ENCODE data around the gene IGF2BP2.
"Not testable (repeated sequence)": the region's sequence is repeated elsewhere in the genome, so short reads cannot be mapped to it uniquely, and the experiment has no call there.

Gene IGF2BP2

DNA sequence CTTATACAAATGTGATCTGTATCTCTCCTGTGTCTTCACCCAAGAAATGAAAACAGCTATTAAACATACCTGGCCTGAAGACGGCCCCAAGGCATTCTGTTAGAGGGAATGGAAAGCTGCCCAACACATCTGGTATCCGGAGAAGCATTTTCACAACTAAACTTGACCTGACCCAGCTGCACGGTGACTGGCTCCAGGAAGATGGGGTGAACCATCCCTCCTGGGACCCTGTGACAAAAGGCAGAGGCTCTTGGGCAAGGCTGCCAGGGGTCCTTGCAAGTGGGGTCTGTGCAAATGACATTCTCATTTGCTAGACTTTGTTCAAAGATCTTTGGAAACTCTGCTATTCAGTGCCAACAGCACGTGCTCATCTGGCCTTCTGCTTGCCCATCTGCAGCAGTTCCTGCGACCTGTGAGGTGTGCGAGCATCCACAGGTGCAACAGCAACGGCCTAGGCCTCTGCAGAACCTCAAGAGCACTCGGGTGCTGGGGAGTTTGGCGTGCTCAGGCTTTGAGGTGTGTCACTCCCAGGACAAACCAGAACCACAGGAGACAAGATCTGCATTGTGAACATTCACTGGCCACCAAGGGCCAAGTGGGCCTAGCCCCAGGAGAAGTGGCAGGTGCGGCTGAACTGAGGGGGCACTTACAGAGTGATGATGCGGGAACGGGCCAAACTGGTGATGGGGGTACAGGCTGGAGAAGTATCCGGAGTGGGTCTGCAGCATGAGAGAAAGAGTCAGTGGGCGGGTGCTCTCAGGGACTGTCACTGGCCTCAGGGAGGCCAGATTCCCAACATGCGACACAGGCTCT, 166.9 kb downstream of the IGF2BP2 start:
- DNase-seq: no peak

DNA sequence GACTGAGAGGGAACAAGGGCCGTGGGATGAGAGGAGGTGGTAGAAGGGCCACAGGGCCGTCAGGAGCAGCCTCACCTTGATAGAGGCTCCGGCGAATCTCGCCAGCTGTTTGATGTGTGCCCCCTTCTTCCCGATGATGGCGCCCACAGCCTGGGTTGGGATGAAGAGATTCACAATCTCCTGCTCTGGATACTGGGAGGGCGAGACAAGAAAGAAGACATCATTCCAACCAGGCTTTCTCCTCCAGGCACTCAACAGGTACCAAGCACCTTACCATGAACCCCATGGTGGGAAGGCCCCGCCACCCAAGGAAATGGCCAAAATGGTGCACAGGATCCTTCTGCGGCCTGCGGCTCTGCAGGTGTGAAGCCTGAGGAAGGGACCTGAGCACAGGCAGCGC, 167.6 kb downstream of the IGF2BP2 start:
- no peak for DNase-seq

DNA sequence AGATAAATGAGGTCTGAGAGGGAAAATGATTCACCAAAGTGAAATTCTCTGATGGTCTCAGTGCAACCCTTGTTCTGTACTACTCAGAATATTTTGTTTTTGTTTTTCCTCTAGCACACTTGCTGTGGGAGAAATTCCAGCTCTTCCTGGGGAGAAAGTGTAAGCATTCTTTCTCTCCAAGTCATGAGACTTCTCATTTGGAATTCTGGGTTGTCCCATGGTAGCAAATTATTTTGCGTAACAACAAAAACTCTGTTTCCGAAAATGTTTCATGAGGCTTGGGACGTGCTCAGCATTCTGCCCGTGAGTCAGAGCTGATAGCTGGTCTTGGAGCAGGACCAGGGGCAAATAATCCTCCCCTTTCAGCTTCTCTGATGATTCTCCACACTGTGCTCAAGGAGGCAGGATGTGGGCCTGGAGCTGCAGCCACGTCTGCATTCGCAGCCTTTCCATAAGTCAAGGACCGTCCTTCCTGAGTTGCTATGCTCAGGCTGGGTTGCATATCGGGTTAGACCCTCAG, 168.5 kb downstream of the IGF2BP2 start:
- DNase-seq: no peak

DNA sequence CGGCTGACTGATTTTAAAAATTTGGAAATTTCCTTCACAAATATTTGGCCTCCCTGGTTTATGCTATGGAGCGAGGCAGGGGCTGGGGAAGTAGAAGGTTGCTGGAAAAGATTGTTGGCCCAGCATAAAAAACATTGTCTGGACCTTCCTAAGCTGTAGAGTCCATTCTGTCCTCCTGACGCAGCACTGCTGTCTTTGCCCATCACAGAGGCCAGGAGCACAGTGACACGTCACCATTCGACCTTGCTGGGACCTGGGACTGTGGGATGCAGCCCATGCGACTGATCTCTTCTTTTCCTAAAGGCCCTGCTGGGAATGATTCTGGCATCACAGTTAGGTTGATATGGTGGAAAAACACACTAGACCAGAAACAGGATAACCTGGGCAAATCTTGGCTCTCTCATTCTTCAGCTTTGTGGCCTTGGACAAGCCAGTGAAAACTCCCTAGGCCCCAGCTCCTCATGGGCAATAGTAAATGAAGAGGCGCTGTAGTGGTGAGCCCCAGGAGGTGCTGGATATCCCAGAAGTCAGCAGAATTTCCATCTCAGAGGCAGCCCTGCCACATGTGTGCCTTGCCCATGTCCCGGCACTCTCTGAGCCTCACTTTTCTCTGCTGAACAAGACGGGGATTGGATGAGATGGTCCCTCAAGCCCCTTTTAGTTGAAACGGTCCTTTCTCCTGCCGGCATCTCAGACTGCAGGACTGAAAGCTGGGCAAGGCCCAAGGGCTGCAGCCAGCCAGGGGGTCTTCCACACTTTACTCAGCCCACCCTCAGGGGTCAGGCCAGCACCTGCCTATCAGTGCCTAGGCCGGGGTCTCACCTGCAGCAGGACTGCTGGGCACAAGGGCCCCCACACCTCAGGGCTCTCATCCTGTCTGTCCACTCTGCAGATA, 169.2 kb downstream of the IGF2BP2 start:
- no peak for DNase-seq

DNA sequence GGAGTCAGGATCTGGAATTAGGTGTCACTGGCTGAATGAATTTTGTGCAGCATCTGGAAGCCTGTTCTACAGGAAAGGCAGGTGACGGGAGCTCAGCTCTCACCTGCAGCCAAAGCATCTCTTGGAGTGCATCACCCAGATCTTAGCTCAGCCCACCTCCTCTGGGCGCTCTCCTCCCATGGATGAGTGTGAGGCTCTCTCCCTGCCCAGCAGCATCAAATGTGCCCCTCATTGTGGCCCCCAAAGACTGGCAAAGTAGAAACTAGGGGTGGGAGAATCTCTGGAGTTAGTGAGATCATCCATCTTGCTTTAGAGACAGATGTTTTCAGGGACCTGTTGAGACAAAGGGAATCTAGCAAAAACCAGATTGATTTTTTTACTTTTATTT, 170.1 kb downstream of the IGF2BP2 start:
- DNase-seq: no peak

DNA sequence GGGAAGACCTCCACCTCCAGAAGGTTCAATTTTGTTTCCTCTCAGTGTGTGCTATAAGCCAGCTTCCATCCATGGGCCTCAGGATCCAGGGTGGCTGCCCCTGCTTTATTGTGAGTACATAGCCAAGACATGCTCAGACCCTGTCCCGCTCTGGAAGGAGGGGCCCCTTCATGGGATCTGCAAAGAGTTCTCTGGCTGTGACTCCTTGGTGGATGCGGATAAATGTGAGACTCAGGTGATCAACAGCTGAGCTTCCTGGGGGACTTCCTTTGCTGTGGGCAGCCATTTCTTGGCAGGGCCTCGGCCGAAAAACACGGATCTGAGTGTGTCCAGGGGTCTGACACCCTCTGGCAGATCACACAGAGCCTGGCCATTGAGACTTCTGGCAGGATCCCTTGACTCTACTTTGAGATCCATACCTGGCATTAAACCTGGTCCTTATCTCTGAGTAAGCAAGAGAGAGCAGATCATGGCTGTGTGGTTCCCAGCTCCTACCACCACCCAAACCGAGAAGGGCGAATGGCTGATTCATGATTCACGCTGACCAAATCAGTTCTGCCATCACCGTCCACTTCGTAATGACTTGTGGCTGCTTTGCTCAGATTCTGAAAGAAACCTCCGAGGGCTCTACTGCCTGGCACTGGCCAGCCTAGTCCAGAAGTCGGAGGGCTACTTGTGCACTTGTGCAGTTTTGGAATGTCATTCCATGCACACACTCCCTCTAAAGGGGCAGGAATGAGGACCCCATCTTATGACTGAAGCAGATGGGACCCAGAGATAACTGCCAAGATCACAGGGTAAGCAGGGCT, 170.7 kb downstream of the IGF2BP2 start:
- DNase-seq: no peak

DNA sequence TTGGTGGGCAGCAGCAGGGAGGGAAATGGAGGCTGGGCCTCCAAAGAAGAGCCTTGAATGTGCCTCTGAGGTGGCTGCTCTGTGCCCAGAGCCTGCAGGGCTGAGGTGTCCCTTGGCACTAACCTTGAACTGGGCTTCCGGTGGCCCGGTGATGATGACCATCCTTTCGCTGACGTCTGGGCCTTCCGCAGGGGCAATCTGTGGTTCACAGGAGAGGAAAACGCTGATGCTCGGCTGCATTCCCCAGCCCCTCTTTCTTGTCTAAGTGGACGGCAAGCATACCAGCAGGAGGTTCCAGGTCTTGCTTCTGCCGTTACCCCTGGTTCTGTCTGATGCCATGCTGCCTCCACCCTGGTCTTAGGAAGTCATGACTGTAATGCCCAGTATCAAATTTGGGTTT, 172.9 kb downstream of the IGF2BP2 start:
- DNase-seq: no peak

DNA sequence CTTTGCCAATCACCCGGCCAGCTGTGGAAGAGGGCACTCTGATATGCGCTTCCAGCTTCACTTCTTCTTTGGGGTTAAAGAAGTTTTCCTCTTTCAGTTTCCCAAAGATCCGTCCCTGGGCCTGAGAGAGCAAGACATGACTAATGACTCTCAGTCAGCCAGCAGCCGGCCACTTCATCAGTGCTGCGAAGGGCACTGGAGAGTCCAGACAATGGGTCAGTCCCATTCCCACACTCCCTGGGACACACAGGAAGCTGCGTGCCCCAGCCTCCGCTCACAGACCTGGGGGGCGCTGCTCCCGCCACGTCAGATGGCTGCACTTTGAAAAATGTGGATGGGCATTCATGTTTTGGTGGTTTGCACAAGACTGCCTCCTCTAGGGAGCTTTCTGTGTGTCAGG, 175.4 kb downstream of the IGF2BP2 start:
- DNase-seq: no peak

DNA sequence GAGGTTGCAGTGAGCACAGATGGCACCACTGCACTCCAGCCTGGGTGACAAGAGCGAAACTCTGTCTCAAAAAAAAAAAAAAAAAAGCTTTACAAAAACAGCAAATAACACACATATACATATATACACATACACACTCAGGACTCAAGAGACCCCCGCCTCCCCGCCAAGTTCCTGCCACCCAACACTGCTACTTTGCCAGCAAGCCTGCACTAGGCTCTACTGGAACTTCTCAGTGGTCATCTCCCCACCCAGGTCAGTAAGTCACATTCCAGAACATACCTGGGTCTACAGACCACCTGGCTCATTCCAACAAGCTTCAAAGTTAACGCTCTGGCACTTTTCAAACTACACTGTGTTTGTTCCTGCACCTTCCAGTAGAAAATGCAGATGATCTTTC, 176.4 kb downstream of the IGF2BP2 start:
- no peak for DNase-seq

DNA sequence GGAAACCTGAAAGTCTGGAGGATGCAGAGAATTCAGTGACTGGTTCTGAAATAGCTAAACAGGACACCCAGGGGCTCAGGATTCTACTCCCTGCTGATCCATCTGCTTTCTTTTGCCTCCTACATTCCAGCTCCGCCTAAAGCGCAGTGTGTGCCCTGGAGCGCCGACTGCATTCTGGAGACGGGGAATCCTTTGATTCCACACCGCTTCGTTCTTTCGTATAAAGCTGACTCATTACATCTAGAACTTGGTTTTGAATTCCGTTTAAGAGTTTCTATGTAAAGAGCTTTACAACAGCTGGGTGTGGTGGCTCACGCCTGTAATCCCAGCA, 177.0 kb downstream of the IGF2BP2 start:
- no peak for DNase-seq

DNA sequence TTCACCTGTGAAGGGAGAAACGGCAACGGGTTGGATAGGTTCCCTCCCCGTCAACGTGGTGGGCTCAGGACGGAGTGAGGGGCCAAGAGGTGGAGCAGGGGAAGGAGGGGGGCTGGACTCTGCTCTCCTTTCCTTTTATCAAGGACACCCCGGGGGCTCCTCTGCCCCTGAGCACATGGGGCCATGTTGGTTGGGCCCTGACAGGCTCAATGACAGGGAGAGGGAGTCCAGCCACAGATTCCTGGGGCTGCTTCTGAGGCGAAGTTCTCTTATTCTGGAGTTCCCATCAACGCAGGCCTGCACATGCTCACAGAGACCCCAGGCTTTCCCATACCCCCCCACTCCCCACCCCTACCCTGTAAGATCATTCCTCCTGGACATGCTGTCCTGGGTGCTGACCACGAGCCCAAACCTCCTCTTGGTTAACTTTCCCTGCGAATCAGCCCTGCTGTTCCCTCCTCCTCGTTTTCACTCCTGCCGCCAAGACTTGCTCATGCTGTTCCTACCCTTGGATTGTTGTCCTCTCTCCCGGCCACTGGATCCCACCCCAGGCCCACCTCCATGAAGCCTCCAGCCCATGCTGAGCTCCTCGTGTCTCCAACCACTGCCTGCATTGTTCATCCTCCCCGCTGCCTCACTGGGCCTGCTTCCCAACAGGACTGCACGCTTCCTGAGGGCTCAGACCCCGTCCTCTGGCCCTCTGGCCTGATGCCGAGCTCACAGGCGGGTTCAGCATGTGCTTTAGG, 177.5 kb downstream of the IGF2BP2 start:
- no peak for DNase-seq

DNA sequence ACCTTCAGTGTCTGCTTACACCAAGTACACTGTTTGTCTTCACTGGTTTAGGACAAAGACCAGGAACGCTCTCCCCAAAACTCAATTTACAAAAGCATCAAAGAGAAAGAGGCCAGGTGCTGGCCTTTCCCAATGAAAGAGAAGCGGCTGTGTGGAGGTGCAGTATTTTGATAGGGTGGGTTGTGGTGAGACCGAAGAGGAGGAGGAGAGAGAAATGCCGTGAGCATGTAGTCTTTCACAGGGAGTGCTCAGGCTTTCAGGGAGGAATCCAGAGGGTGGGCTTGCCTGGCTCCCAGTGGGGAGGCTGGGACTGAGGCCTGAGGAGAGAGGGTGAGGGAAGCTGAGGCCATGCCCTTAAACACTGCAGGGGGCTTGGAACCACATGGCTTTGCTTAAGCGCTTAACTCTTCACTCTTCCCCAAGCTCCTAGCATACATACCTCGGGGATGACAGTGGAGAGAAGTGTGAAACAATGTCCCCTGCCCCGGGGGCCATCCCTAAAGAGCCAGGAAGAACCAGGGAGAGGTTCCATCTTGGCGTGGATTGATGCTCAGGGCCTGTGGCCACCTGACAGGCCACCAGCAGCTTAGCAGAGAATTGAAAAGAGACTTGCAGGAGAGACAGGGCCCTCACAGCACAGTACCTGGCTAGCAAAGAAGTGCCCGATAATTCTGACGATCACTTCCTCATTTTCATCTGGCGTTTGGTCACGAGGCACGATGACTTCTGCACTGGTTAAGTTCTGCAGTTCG, 178.3 kb downstream of the IGF2BP2 start:
- no peak for DNase-seq

DNA sequence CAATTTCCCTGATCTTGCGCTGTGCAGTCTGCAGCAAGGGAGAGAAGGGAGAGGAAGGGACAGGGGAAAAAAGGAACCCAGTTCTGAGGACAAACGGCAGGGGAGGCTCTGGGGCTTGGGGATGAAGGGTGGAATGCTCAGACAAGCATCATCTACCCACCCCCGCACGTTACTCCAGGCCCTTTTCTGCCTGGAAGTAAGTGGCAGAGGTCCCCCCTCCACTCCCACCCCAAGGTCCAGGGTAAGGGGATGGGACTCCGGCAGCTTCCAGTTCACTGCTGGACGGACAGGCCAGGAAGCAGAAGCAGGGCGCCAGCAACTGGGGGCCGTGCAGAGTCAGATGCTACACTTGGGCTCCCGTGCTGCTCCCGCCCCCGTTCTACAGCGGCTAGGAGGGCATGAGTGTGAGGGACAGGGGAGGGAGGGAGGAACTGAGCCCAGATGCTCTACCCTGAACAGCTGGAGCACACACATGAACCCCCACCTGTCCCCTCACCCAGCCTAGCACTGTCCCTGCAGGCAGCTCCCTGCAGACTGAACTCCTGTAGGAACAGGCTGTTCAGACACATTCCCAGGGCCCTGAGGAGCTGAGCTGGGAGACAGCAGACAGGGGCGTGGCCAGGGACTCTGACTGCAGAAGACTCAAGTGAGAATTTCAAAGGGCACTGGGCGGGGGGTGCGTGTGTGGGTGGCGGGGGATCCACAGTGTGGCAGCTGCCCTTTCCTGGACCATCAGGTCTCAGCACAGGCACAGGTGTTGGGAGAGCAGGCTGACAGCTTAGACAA, 179.1 kb downstream of the IGF2BP2 start:
- no peak for DNase-seq

DNA sequence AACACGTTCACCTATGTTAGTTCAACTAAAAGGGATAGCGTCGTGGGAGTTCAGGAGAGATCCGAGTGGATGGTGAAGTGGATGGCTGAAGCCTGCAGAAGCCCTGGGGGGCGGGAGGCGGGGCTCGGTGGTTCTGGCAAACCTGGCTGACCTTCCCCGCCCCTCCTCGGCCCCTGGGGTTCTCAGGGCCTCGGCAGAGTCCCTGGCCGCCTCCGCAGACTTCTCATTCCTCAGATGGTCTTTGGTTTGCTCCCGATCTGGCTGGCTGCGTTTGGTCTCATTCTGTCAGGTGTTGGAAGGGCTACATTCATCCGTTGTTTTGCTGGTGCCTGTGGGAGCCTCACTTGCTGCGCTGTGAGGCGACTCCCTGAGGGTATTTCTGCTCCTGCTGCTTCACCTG, 179.7 kb downstream of the IGF2BP2 start:
- DNase-seq: not testable (repeated sequence)

DNA sequence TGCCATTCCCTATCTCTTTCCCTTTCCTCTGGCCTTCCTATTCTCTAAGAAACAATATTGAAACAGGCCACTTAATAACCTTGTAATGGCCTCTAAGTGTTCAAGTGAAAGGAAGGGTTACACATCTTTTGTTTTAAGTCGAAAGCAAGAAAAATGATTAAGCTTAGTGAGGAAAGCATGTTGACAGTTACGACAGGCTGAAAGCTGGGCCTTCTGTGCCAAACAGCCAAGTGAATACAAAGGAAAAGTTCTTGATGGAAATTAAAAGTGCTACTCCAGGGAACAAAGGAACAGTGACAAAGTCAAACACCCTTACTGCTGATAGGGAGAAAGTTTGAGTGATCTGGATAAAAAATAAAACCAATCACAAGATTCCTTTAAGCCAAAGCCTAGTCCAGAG, 184.5 kb downstream of the IGF2BP2 start:
- no peak for DNase-seq

DNA sequence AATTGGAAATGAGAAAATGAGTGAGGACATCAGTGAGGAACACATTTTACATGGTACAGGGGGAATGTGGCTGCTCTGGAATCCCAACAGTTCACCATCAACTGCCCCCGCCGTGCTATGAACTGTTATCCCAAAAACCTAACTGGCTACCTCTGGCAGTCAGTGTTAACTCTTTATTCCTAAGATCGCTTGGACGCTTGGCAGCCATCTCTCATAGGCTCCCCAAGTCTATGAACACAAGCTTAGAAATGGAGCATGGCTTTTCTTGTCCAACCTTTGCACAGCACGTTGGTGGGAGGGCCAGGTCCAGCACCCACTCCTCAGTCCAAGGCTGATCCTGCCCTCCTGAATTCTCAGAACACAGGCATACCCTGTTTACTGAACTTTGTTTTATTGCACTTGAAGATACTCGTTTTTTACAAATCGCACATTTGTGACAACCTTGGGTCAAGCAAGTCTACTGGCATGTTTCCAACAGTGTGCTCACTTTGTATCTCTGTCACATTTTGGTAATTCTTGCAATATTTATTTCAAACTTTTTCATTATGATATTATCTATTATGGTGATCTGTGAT, 185.1 kb downstream of the IGF2BP2 start:
- DNase-seq: no peak

DNA sequence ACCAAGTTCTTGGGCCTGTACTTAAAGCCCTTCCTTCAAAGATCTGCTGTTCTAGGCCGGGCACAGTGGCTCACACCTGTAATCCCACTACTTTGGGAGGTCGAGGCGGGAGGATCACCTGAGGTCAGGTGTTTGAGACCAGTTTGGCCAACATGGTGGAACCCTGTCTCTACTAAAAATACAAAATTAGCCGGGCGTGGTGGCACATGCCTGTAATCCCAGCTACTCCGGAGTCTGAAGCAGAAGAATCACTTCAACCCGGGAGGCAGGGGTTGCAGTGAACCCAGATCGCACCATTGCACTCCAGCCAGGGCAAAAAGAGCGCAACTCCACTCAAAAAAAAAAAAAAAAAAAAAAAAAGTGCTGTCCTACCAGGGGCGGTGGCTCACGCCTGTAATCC, 186.2 kb downstream of the IGF2BP2 start:
- DNase-seq: not testable (repeated sequence)

DNA sequence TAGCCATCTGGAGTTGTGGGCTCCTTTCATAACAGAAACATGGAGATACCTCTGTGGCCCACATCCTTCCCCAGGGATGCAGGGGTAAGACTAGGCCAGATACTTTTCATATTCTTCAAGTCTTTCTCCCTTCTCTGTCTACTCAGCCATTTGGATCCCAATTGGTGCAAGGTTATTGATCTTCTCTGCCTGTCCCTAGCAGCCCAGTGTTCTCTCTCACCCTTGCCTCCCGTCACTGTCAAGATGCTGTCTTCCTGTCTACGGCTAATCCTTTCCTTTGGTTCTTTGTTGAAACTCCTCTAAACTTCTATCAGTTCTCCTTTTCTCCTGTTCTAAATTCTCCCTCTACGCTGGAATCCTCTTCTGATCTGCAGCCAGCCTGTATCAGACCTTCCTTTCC, 187.5 kb downstream of the IGF2BP2 start:
- no peak for DNase-seq

DNA sequence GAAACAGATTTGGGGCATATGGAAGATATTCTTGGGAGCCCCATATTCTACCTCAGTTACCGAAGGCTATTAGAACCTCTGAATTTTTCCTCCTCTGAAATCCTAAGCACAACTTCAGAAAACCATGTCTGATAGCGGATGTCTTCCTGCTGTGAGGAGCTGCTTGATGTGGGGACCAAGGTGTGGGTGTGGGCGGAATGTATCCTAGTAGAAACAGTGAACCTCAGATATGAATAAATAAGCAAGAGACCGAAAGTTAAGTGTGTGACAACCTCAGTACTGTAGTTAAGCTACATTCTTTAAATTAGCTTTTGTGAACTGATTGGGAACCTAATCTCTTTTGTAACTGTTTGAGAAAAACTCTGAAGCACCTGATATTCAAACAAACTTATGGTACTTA, 191.8 kb downstream of the IGF2BP2 start:
- no peak for DNase-seq

DNA sequence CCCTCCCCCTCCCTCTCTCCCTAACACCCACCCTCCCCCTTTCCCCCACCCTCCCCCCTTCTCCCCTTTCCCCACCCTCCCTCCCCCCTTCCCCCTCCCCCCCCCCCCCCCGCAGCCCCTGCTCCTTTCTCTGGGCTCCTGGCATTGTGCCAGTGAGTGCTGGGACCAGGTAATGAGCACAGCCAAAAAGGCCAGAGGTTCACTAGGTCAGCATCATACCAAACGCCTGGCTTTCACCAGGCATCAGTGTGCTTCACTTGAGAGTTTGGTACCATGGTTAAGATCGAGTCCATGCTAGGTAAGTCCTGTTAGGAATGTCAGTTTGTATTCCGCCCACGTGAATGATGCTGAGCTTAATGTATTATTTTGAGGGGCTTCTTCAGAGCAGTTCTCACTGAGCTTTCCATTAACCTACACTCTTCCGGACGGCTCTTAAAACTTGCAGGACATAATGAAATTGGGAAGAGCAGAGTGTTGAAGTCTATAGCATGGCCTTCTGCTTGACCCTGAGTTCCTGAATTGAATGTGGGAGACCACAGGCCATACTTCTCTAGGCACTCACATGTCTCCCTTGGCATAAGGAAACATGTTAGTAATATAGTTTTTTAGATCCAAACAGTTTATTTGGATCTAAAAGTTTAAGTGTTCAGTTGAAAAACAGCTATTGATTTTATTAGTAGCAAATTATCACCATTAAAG, 193.2 kb downstream of the IGF2BP2 start:
- DNase-seq: peak; percentile 53
